ENCODE measurements around the gene PTPRN2.

Gene PTPRN2

DNA sequence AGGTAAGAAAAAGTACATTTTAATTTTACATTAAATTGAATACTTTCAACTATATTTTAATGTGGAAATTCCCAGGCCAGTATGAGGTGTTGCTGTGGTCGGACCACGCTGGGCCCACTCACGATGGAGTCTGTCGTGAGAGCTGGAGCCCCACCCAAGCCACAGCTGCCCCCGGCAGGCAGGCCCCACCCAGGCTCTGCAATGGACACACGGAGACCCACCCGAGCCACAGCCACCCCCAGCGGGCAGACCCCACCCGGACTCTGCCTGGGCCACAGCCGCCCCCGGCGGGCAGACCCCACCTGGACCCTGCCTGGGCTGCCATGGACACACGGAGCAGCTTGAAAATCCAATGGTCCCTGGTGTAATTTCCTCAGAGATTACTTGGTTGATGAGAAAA lies 141.3 kb downstream of the PTPRN2 start:
- TF ChIP-seq, protein P1, sequence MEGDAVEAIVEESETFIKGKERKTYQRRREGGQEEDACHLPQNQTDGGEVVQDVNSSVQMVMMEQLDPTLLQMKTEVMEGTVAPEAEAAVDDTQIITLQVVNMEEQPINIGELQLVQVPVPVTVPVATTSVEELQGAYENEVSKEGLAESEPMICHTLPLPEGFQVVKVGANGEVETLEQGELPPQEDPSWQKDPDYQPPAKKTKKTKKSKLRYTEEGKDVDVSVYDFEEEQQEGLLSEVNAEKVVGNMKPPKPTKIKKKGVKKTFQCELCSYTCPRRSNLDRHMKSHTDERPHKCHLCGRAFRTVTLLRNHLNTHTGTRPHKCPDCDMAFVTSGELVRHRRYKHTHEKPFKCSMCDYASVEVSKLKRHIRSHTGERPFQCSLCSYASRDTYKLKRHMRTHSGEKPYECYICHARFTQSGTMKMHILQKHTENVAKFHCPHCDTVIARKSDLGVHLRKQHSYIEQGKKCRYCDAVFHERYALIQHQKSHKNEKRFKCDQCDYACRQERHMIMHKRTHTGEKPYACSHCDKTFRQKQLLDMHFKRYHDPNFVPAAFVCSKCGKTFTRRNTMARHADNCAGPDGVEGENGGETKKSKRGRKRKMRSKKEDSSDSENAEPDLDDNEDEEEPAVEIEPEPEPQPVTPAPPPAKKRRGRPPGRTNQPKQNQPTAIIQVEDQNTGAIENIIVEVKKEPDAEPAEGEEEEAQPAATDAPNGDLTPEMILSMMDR (IDR thresholded peaks at IDR 0.05; ENCODE audit: insufficient read depth, missing control alignments): no peak
- DNase-seq (ENCODE audit: insufficient read length, low spot score) (no peak), FAIRE-seq (no peak)

DNA sequence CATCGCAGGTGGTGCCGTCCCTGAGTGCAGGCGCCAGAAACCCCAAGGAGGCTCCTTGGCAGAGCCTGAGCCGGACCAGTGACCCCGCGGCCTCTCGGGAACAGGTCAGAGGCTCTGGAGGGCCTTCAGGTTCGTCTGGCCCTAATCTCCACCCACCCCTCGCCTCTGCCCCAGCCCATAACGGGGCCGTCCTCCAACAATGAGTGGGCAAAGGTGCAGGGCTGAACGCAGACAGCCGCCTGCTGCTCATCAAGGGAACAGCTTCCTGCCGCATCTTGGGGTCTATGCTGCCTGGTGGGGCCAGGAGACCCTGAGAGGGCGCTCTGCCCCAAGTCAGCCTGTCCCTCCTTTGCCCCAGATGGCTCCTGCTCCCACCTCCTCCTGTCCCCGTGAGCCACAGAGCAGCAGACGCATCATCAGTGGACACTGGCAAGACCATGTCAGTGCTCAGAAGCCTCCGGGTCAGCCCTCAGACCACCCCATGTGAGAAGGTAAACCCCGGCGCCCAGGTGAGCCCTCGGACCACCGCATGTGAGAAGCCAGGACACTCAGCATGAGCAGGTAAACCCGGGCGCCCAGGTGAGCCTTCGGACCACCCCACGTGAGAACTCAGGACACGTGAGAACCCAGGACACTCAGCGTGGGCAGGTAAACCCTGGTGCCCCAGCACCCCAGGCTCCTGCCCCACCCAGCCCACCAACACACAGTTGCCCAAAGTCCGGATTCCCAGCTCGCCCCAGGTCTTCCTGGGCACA lies 142.0 kb downstream of the PTPRN2 start:
- DNase-seq (ENCODE audit: insufficient read length, low spot score) (no peak), FAIRE-seq (no peak)
- TF ChIP-seq, protein P1 (IDR thresholded peaks at IDR 0.05; ENCODE audit: insufficient read depth, missing control alignments): no peak

DNA sequence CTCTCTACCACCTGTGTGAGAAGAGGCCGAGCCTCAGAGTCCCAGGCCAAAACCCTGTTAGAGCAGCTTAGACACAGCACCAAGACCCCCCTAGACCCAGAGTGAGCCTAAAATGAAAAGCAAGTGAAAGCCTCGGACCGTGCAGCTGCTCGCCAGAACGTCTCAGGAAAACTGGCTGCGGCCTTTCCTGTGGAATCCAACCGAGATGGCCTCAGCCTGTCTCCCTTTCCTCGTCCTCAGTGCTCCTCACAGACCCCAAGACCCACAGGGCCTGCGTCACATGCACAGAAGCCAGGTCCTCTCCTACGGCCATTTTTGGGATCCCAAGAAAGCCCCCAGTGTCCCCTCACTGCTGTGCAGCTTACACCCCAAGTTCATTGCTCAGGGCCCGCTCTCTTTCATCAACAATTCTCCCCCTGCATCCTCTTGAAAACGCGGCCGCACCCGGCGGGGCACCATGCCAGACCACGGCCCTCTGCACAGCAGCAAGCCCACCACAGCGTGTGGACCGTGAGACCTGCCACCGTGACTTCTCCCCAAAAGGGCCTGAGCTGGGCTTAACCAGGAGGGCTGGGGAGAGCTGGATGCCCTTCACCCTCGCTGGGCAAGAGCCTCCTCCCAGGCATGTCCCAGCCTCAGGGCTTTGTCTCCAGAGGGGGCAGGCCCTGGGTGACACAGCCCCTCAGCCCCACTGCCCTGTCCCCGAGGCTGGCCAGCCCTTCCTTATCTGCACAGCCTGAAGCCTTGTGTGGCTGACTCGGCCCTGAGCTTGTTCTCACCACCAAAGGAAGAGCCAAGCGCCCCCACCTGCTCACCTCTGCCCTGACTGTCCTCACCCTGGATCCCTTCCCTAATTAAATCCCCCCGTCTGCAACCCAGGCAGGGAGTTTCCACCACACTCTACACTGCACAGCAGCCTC lies 142.9 kb downstream of the PTPRN2 start:
- TF ChIP-seq, protein P1 (IDR thresholded peaks at IDR 0.05; ENCODE audit: insufficient read depth, missing control alignments): no peak
- DNase-seq (ENCODE audit: insufficient read length, low spot score) (no peak), FAIRE-seq (no peak)

DNA sequence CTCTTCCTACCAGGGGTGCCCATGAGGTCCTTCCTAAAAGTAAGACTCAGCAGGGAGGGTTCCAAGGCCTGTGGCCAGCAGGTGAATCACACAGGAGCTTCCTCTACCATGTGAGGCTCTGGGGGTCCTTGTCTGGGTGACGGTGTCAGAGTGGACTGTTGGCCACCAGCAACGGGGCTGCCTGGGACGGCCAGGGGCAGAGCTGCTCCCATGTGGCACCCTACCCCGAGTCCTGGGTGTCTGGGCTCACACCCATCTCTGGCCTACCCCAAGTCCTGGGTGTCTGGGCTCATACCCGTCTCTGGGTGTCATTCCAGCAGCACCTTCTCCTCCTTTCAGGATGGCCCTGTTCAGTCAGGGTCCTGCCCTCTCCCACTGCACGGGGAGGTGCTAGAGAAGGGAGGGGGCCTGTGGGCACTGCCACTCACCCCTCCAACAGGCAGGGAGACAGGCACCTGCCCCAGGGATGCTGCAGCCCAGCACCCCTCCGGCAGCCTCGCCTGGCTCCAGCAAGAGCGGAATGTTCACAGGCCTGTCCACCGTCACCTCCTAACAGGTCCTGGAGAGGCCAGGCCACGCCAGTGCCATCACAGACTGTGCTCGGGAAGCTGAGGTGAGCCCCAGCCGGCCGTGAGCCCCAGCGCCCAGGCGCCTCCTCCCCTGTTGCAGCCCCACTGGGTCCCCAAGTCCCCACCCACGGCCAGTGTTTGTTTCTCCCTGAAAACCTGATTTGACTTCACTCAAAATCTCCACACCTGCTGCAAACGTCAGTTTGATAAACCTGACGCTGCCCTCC lies 143.7 kb downstream of the PTPRN2 start:
- FAIRE-seq (no peak), DNase-seq (ENCODE audit: insufficient read length, low spot score) (no peak)
- TF ChIP-seq, protein P1 (IDR thresholded peaks at IDR 0.05; ENCODE audit: insufficient read depth, missing control alignments): no peak

GRCh38 chr7:158443014-158443687 lies 144.5 kb downstream of the PTPRN2 start:
- FAIRE-seq (no peak), DNase-seq (ENCODE audit: insufficient read length, low spot score) (no peak)
- TF ChIP-seq, protein P1 (IDR thresholded peaks at IDR 0.05; ENCODE audit: insufficient read depth, missing control alignments): no peak

GRCh38 chr7:158442260-158442659 lies 145.4 kb downstream of the PTPRN2 start:
- FAIRE-seq (no peak), DNase-seq (ENCODE audit: insufficient read length, low spot score) (no peak)
- TF ChIP-seq, protein P1 (IDR thresholded peaks at IDR 0.05; ENCODE audit: insufficient read depth, missing control alignments): no peak
